Spleen (tissue), 11 donors: ENCODE measurements around the gene TCF7L2. TPM values are rescaled to one million over a fixed set of nuclear protein-coding genes. Genes with fewer than 3 reads are reported as not detected.

Experiments used
- DNase-seq: peaks from one replicate; pipeline ENCODE4 v3.0.0-alpha.2; 2020
- H3K27ac ChIP-seq, 8 donors: fragments of 200-600 bp; sonication (generic) in 7 of 8; 1 replicate in 4 of 8; 2 replicates in 4 of 8; pipeline versions ENCODE4 v1.5.0 to v1.8.0; 2016 to 2021; ENCODE audit warnings: inconsistent platforms in 4 of 8, mild to moderate bottlenecking in 4 of 8, moderate library complexity in 1 of 8
- H3K27me3 ChIP-seq, 7 donors: fragments of 200-600 bp; sonication (generic) in 6 of 7; replicated peaks in 1 of 7; 1 replicate in 4 of 7; 2 replicates in 3 of 7; pipeline versions ENCODE4 v1.5.0 to v1.8.0; 2016 to 2021; ENCODE audit warnings: inconsistent platforms in 3 of 7, mild to moderate bottlenecking in 1 of 7
- H3K36me3 ChIP-seq, 6 donors: fragments of 200-600 bp; sonication (generic) in 5 of 6; 1 replicate in 4 of 6; 2 replicates in 2 of 6; pipeline versions ENCODE4 v1.5.0 to v1.8.0; 2016 to 2021; ENCODE audit warnings: inconsistent platforms in 2 of 6
- H3K4me1 ChIP-seq, 6 donors: fragments of 200-600 bp; sonication (generic) in 5 of 6; 1 replicate in 3 of 6; 2 replicates in 3 of 6; pipeline versions ENCODE4 v1.5.0 to v1.8.0; 2016 to 2021; ENCODE audit warnings: inconsistent platforms in 3 of 6
- H3K4me3 ChIP-seq, 8 donors: fragments of 200-600 bp; sonication (generic) in 7 of 8; 1 replicate in 4 of 8; 2 replicates in 4 of 8; pipeline versions ENCODE4 v1.5.0 to v1.8.0; 2016 to 2021; ENCODE audit warnings: inconsistent platforms in 4 of 8, mild to moderate bottlenecking in 4 of 8, moderate library complexity in 2 of 8
- H3K9me3 ChIP-seq, 8 donors: fragments of 200-600 bp; sonication (generic) in 7 of 8; 1 replicate in 4 of 8; 2 replicates in 4 of 8; pipeline versions ENCODE4 v1.5.0 to v1.8.0; 2016 to 2021; ENCODE audit warnings: inconsistent platforms in 4 of 8
- POLR2A ChIP-seq, 3 donors: fragments of 450-650 bp; IDR thresholded peaks; one replicate each; pipeline ENCODE4 v1.5.1; 2017; ENCODE audit warnings: antibody characterized with exemption in 3 of 3, mild to moderate bottlenecking in 1 of 3
- POLR2AphosphoS5 ChIP-seq, 3 donors: sonication (generic); formaldehyde crosslinking; IDR thresholded peaks; one replicate each; pipeline ENCODE4 v1.5.1; 2017; ENCODE audit warnings: antibody characterized with exemption in 3 of 3
- WGBS, 5 donors: extraction: QIAGEN DNeasy Blood & Tissue Kit in 3 of 5; methylation state at CpG; one replicate each; pipeline versions ENCODE4 v1.1.5 to v1.1.7; 2013 to 2018; 5-methylcytosine and 5-hydroxymethylcytosine counted together
- intact Hi-C: fragments of 100-400 bp; cut with DNase I; formaldehyde crosslinking; loops from one replicate; pipeline ENCODE4 v1.15.0; 2023; ENCODE audit warnings: low total_unique reads
- polyA plus RNA-seq, 3 donors: library from polyadenylated mRNA; stranded (reverse); fragments of 200-250 nt; gene quantifications; one replicate each; pipeline ENCODE4 v1.2.1, GENCODE V29; 2013
- total RNA-seq, 7 donors: library from RNA; depleted of rRNA in 3 of 7; stranded (reverse); fragments of >200 nt in 3 of 7; fragmentation: NEBNext Ultra II Directional in 4 of 7; extraction: Animal tissue kit (Norgen Biotek cat#: 25700) in 4 of 7; gene quantifications; one replicate each; pipeline versions ENCODE4 v1.1.0 to v1.2.1, GENCODE V29; 2016 to 2021
- TF ChIP-seq, protein P1 (sequence below), 11 experiments: fragments of 200-600 bp in 7 of 11; fragments of 450-650 bp in 4 of 11; sonication (generic) in 4 of 11; IDR thresholded peaks in 8 of 11; conservative IDR thresholded peaks in 3 of 11; 1 replicate in 7 of 11; 2 replicates in 4 of 11; pipeline versions ENCODE4 v1.4.0 to v1.8.0; 2016 to 2021; ENCODE audit warnings: antibody characterized with exemption in 11 of 11, inconsistent platforms in 4 of 11, mild to moderate bottlenecking in 1 of 11
- donor health status: healthy with polysubstance abuse.
- donor health status: DM: no; HTN: no; CAD: no; lungs with moderate emphysema.
- donor health status: DM: no; HTN: no; CAD: no.
- donor health status: Bipolar disorder and iron deficiency.
- donor health status: healthy.
- donor health status: DM: no; HTN: no; CAD: no.
- donor health status: DM: yes; HTN: yes; CAD: no.

Gene TCF7L2
- total and polyA plus RNA-seq, 10 donors = 4.6 to 85.6 (median 34.7) TPM

DNA sequence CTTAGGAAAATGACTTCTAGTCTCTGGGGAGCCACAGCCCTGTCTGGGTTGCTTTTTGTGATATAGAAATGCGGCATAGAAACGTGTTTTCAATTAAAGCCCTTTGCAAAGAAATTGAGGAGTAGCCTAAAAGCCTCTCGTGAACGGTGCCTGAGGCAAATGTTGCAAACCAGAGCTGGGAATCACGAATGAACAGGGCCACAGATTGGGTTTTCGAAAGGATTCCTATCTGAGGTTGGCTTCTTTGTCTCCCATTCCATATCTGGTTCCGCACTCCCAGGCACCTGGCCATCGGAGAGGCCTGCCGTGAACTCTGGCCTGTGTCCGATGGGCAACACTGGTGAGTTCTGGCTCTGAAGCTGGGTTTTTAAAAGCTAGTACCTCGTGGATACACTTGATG lies 221.6 kb downstream of the TCF7L2 start:
- DNase-seq = no peak
- H3K27ac ChIP-seq = no peak overlapping the region
- TF ChIP-seq, protein P1, sequence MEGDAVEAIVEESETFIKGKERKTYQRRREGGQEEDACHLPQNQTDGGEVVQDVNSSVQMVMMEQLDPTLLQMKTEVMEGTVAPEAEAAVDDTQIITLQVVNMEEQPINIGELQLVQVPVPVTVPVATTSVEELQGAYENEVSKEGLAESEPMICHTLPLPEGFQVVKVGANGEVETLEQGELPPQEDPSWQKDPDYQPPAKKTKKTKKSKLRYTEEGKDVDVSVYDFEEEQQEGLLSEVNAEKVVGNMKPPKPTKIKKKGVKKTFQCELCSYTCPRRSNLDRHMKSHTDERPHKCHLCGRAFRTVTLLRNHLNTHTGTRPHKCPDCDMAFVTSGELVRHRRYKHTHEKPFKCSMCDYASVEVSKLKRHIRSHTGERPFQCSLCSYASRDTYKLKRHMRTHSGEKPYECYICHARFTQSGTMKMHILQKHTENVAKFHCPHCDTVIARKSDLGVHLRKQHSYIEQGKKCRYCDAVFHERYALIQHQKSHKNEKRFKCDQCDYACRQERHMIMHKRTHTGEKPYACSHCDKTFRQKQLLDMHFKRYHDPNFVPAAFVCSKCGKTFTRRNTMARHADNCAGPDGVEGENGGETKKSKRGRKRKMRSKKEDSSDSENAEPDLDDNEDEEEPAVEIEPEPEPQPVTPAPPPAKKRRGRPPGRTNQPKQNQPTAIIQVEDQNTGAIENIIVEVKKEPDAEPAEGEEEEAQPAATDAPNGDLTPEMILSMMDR (IDR thresholded peaks at IDR 0.05 in 8 of 11, conservative IDR thresholded peaks at IDR 0.05 in 3 of 11) = no peak
- TF ChIP-seq POLR2AphosphoS5 (IDR thresholded peaks at IDR 0.05) (no peak), POLR2A (IDR thresholded peaks at IDR 0.05) (no peak)

GRCh38 chr10:113175176-113175575 lies 225.1 kb downstream of the TCF7L2 start:
- TF ChIP-seq POLR2AphosphoS5 (IDR thresholded peaks at IDR 0.05) (no peak), POLR2A (IDR thresholded peaks at IDR 0.05) (no peak)
- TF ChIP-seq, protein P1 (IDR thresholded peaks at IDR 0.05 in 8 of 11, conservative IDR thresholded peaks at IDR 0.05 in 3 of 11) = no peak

More for the DNA sequence above, 221.6 kb downstream of the TCF7L2 start:
- peaks cover 0 to 12% (median 0%) of the 10 kb centered on the region in 6 donors for H3K36me3 ChIP-seq
- no peaks in the 10 kb centered on the region for H3K9me3 ChIP-seq
- H3K27me3 ChIP-seq = no peaks in the 10 kb centered on the region
- peaks cover 0 to 5% (median 0%) of the 10 kb centered on the region in 6 donors for H3K4me1 ChIP-seq
- H3K4me3 ChIP-seq = no peak overlapping the region
- WGBS, 5 donors = 86 to 96% (median 92%) methylated on average over 11 of the region's 11 CpGs
- intact Hi-C loops = no loop called here

GRCh38 chr10:113175756-113176651 lies 226.0 kb downstream of the TCF7L2 start:
- 84 to 91% (median 89%) methylated on average over 17 of the region's 17 CpGs for WGBS, 5 donors
- Histone ChIP-seq H3K9me3 (no peaks in the 10 kb centered on the region), H3K27me3 (no peaks in the 10 kb centered on the region), H3K4me3 (no peak overlapping the region), H3K36me3 (no peaks in the 10 kb centered on the region), H3K4me1 (peaks cover 0 to 19% (median 0%) of the 10 kb centered on the region in 6 donors), H3K27ac (no peak overlapping the region)
- intact Hi-C loops = no loop called here
- TF ChIP-seq POLR2A (IDR thresholded peaks at IDR 0.05) = no peak
- DNase-seq = no peak

More at GRCh38 chr10:113175176-113175575, 225.1 kb downstream of the TCF7L2 start:
- DNase-seq = no peak
- Histone ChIP-seq H3K9me3 (no peaks in the 10 kb centered on the region), H3K36me3 (no peaks in the 10 kb centered on the region), H3K27ac (no peak overlapping the region), H3K4me1 (peaks cover 0 to 11% (median 0%) of the 10 kb centered on the region in 6 donors), H3K4me3 (no peak overlapping the region), H3K27me3 (no peaks in the 10 kb centered on the region)
- WGBS, 5 donors = 67 to 71% (median 68%) methylated on average over 3 of the region's 3 CpGs
- intact Hi-C loops = no loop called here

DNA sequence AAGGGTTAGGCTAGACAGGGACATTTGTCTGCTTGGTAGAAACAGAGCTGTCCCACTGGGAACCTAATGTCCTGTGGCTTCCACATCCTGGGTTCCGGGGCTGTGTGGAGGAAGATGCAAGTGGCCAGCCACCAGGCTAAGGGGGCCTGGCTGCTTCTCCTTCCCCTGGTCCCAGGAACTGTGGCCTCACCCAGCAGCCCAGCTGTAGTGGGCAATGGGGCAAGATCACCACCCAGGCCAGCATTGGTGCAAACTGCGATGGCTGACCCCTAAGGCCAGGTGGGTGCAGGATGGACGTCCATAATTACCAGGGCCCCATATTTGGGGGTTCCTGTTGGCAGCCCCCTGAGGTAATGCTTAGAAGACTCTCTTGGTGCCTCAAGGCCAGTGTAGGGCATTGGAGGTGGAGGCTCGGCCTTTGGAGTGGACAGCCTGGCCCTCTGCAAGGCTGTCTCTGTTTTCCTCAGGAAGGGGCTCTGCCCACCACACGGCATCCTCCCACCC lies 226.7 kb downstream of the TCF7L2 start:
- H3K4me1 ChIP-seq = peaks cover 0 to 19% (median 0%) of the 10 kb centered on the region in 6 donors
- H3K27me3 ChIP-seq = no peaks in the 10 kb centered on the region
- no peak overlapping the region for H3K4me3 ChIP-seq
- no peak for TF ChIP-seq POLR2A (IDR thresholded peaks at IDR 0.05)
- TF ChIP-seq, protein P1 (IDR thresholded peaks at IDR 0.05 in 8 of 11, conservative IDR thresholded peaks at IDR 0.05 in 3 of 11) = no peak
- no peak for TF ChIP-seq POLR2AphosphoS5 (IDR thresholded peaks at IDR 0.05)
- DNase-seq = no peak
- H3K36me3 ChIP-seq = no peaks in the 10 kb centered on the region
- no peak overlapping the region for H3K27ac ChIP-seq
- intact Hi-C loops = no loop called here
- WGBS, 5 donors = 58 to 84% (median 74%) methylated on average over 4 to 5 of the region's 5 CpGs
- H3K9me3 ChIP-seq = no peaks in the 10 kb centered on the region
